ENCODE results near the gene THSD7B.

GRCh38 chr2:137173463-137173862 lies 408.1 kb downstream of the THSD7B start:
- no peak for TF ChIP-seq CTCF (IDR thresholded peaks at IDR 0.05)
- TF ChIP-seq POLR2A (IDR thresholded peaks at IDR 0.05): no peak

Measured in Peyer's patch (tissue), 4 donors.